Right lobe of liver (tissue), 6 donors: Measurements from ENCODE around the gene KLK15. TPM values are rescaled to one million over a fixed set of nuclear protein-coding genes. Genes with fewer than 3 reads are reported as not detected.

Source experiments
- ATAC-seq, 4 donors: fragments of 200-7000 bp; cut with Tn5 transposase; one replicate each; pipeline ENCODE4 v1.9.1; 2020; ENCODE audit warnings: mild to moderate bottlenecking in 4 of 4, moderate library complexity in 4 of 4
- DNase-seq, 3 donors: peaks; one replicate each; pipeline ENCODE4 v3.0.0-alpha.2; 2020
- H3K27ac ChIP-seq, 3 donors: fragments of 200-600 bp; one replicate each; pipeline ENCODE4 v1.8.0; 2022
- H3K27me3 ChIP-seq, 2 donors: fragments of 200-600 bp; one replicate each; pipeline ENCODE4 v1.8.0; 2022
- H3K36me3 ChIP-seq, 4 donors: fragments of 200-600 bp; sonication (generic) in 1 of 4; one replicate each; pipeline versions ENCODE4 v1.5.1 to v1.8.0; 2017 to 2022; ENCODE audit warnings: control low read depth in 1 of 4
- H3K4me1 ChIP-seq, 4 donors: fragments of 200-600 bp; sonication (generic) in 1 of 4; one replicate each; pipeline versions ENCODE4 v1.5.1 to v1.8.0; 2017 to 2022; ENCODE audit warnings: control low read depth in 1 of 4
- H3K4me3 ChIP-seq, 3 donors: fragments of 200-600 bp; one replicate each; pipeline ENCODE4 v1.8.0; 2022
- H3K9me3 ChIP-seq, 4 donors: fragments of 200-600 bp; sonication (generic) in 1 of 4; one replicate each; pipeline versions ENCODE4 v1.5.1 to v1.8.0; 2017 to 2022; ENCODE audit warnings: control low read depth in 1 of 4
- CTCF ChIP-seq, 4 donors: fragments of 200-600 bp in 3 of 4; fragments of 450-650 bp in 1 of 4; IDR thresholded peaks; one replicate each; pipeline versions ENCODE4 v1.5.1 to v1.8.0; 2016 to 2022; ENCODE audit warnings: antibody characterized with exemption in 4 of 4, mild to moderate bottlenecking in 2 of 4
- POLR2A ChIP-seq: fragments of 450-650 bp; IDR thresholded peaks from one replicate; pipeline ENCODE4 v1.6.1; 2017; ENCODE audit warnings: antibody characterized with exemption, mild to moderate bottlenecking
- WGBS: methylation state at CpG from one replicate; pipeline ENCODE4 v1.1.6; 2018; ENCODE audit warnings: low coverage, low lambda C conversion rate; ENCODE audit not compliant: insufficient coverage; ENCODE audit errors: missing lambda C conversion rate; 5-methylcytosine and 5-hydroxymethylcytosine counted together
- intact Hi-C, 2 donors: fragments of 100-400 bp; cut with DNase I; formaldehyde crosslinking; loops; one replicate each; pipeline versions ENCODE4 v1.11.2 to v1.14.1; 2022
- total RNA-seq, 6 experiments: library from RNA; depleted of rRNA in 2 of 6; stranded (reverse); fragments of >200 nt in 2 of 6; fragmentation: NEBNext Ultra II Directional in 3 of 6; extraction: Animal tissue kit (Norgen Biotek cat#: 25700) in 3 of 6; gene quantifications; one replicate each; pipeline versions ENCODE4 v1.1.0 to v1.2.4, GENCODE V29; 2016 to 2023
- donor health status: DM: no; HTN: yes; CAD: no.
- donor health status: DM: no; HTN: no; CAD: no.
- donor health status: DM: no; HTN: no; CAD: no.
- donor health status: DM: no; HTN: yes; CAD: no.
- donor health status: DM: no; HTN: yes; CAD: no.

Gene KLK15
- total RNA-seq, 6 experiments from 2014 or later, result not detected

DNA sequence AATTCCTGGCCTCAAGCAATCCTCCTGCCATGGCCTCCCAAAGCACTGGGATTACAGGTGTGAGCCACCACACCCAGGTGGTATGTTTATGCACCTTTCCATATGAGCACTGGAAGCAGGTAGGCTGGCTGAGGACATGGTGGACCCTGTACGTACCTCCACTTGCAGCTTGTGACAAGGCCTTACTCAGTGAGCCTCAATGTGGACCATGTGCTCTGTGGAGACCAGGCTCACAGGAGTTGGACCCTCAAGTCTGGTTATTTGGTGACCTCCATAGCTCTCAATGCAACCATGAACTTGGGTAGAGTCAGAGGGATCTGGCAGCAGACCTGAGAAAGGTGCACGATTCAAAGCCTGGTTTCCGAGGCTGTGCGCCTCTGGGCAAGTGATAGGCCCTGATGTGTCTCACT is 37.7 kb downstream of the KLK15 start:
- peaks cover 0 to 12% (median 5%) of the 10 kb centered on the region in 4 donors for H3K36me3 ChIP-seq
- no peaks in the 10 kb centered on the region for H3K27me3 ChIP-seq

GRCh38 chr19:50794876-50795663 is 38.3 kb downstream of the KLK15 start:
- no peak for TF ChIP-seq CTCF (IDR thresholded peaks at IDR 0.05)
- no peak for TF ChIP-seq POLR2A
- Histone ChIP-seq H3K27ac (no peak overlapping the region), H3K4me3 (no peak overlapping the region), H3K36me3 (peaks cover 0 to 12% (median 5%) of the 10 kb centered on the region in 4 donors), H3K9me3 (no peaks in the 10 kb centered on the region), H3K4me1 (no peaks in the 10 kb centered on the region), H3K27me3 (no peaks in the 10 kb centered on the region)
- no peak for DNase-seq
- intact Hi-C loops, result no loop called here
- WGBS, result no CpG with 5 or more reads among the region's 18 CpGs
- peak in 2 of 4 donors; percentile 15 to 28 for ATAC-seq

More for the DNA sequence above, 37.7 kb downstream of the KLK15 start:
- TF ChIP-seq CTCF (IDR thresholded peaks at IDR 0.05), result no peak
- TF ChIP-seq POLR2A, result no peak
- 88% methylated on average over 3 of the region's 4 CpGs for WGBS
- Histone ChIP-seq H3K9me3 (no peaks in the 10 kb centered on the region), H3K4me3 (no peak overlapping the region), H3K27ac (no peak overlapping the region), H3K4me1 (no peaks in the 10 kb centered on the region)
- DNase-seq, result no peak
- ATAC-seq, result no peak
- intact Hi-C loops, result no loop called here

DNA sequence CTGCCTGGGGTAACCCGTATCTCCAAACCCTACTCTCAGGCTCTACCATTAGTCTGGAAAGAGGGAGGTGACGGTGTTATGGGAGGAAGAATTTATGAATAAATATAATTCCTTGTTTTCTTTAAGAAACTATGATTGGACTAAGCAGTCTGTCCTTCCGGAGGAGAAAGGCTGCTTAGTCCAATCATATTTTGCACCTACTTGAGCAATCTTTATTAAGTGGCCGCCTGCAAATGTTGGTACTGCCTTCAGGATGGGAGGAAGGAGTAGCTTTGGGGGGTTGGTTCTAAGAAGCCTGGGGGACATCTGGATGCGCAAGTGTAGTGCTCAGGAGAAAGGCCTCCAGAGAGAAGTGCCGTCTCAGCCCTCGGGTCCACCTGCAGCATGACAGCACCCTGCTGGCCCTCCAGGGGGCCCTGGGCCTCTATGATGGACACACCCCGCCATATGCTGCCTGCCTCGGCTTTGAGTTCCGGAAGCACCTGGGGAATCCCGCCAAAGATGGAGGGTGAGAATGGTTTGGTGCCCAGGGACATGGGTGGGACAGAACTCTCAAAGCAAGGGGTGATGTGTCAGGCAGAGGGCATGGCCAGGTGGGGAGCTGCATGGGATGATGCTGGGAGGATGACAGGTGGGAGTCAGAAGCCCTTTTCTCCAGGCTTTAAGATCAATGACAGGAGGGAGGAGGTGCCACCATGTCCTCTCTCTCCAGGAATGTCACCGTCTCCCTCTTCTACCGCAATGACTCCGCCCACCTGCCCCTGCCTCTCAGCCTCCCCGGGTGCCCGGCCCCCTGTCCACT is 39.1 kb downstream of the KLK15 start:
- H3K9me3 ChIP-seq, result no peaks in the 10 kb centered on the region
- H3K4me3 ChIP-seq, result no peak overlapping the region
- ATAC-seq (peak in 1 of 4 donors; percentile 16), DNase-seq (no peak)
- intact Hi-C loops, result no loop called here
- no peaks in the 10 kb centered on the region for H3K4me1 ChIP-seq
- no peaks in the 10 kb centered on the region for H3K27me3 ChIP-seq
- WGBS, result 34% methylated on average over 9 of the region's 16 CpGs
- TF ChIP-seq POLR2A, result no peak
- no peak for TF ChIP-seq CTCF (IDR thresholded peaks at IDR 0.05)
- H3K36me3 ChIP-seq, result peaks cover 0 to 12% (median 5%) of the 10 kb centered on the region in 4 donors
- H3K27ac ChIP-seq, result no peak overlapping the region

DNA sequence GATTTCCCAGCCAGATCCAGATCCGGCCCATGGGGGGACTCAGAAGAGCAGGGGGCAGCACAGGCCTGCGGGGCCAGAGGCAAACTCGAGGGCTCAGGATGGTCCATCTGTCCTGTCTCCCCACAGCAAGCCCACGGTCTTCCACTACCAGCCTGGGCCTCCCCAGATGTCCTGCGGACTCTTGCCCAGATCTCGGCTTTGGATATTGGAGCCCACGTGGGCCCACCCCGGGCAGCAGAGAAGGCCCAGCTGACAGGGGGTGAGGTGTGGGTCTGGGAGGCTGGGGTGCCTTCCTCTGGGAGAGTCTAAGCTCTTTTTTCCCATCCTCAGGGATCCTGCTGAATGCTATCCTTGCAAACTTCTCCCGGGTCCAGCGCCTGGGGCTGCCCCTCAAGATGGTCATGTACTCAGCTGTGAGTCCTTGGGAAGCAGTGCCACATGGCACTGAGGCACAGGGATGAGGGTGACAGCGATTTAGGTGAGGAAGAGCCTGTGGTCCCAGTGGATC is 39.8 kb downstream of the KLK15 start:
- no peaks in the 10 kb centered on the region for H3K27me3 ChIP-seq
- H3K4me3 ChIP-seq, result no peak overlapping the region
- peaks cover 0 to 9% (median 4%) of the 10 kb centered on the region in 4 donors for H3K36me3 ChIP-seq
- intact Hi-C loops, result no loop called here
- 13% methylated on average over 1 of the region's 11 CpGs for WGBS
- TF ChIP-seq POLR2A (no peak), CTCF (IDR thresholded peaks at IDR 0.05) (no peak)
- no peaks in the 10 kb centered on the region for H3K4me1 ChIP-seq
- no peak for ATAC-seq
- DNase-seq, result no peak
- H3K9me3 ChIP-seq, result no peaks in the 10 kb centered on the region
- H3K27ac ChIP-seq, result no peak overlapping the region
